ENCODE measurements around the gene GATD1.

- TF ChIP-seq, protein P1, sequence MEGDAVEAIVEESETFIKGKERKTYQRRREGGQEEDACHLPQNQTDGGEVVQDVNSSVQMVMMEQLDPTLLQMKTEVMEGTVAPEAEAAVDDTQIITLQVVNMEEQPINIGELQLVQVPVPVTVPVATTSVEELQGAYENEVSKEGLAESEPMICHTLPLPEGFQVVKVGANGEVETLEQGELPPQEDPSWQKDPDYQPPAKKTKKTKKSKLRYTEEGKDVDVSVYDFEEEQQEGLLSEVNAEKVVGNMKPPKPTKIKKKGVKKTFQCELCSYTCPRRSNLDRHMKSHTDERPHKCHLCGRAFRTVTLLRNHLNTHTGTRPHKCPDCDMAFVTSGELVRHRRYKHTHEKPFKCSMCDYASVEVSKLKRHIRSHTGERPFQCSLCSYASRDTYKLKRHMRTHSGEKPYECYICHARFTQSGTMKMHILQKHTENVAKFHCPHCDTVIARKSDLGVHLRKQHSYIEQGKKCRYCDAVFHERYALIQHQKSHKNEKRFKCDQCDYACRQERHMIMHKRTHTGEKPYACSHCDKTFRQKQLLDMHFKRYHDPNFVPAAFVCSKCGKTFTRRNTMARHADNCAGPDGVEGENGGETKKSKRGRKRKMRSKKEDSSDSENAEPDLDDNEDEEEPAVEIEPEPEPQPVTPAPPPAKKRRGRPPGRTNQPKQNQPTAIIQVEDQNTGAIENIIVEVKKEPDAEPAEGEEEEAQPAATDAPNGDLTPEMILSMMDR (conservative IDR thresholded peaks at IDR 0.05; ENCODE audit: low read length), result no peak
- TF ChIP-seq EZH2phosphoT487 (IDR thresholded peaks at IDR 0.05; ENCODE audit: borderline replicate concordance, low read depth, low read length), result no peak
Measured at GRCh38 chr11:776263-776560, 1.1 kb downstream of the GATD1 start.
